Endothelial cell of umbilical vein (primary cell): ENCODE results near the gene PRKAR2B.

Source experiments
- CTCF ChIP-seq, 2 donors: IDR thresholded peaks; 1 replicate in 1 of 2; 2 replicates in 1 of 2; pipeline ENCODE4 v1.5.1; 2011; ENCODE audit warnings: low read length in 2 of 2, mild to moderate bottlenecking in 2 of 2, moderate library complexity in 2 of 2, control low read depth in 1 of 2, inconsistent platforms in 1 of 2, low read depth in 1 of 2; ENCODE audit not compliant: insufficient read depth in 1 of 2; ENCODE audit errors: extremely low read depth in 1 of 2
- POLR2A ChIP-seq: IDR thresholded peaks from 2 replicates; pipeline ENCODE4 v1.6.1; 2012; ENCODE audit warnings: low read depth, mild to moderate bottlenecking, control low read depth, low read length
- POLR2AphosphoS5 ChIP-seq: IDR thresholded peaks from 2 replicates; pipeline ENCODE4 v1.6.1; 2012; ENCODE audit warnings: low read depth, mild to moderate bottlenecking, control low read depth, low read length, moderate library complexity; ENCODE audit not compliant: insufficient read depth

GRCh38 chr7:107207459-107207858 is 163.0 kb downstream of the PRKAR2B start:
- no peak for TF ChIP-seq POLR2AphosphoS5
- no peak for TF ChIP-seq CTCF (IDR thresholded peaks at IDR 0.05; ENCODE audit: extremely low read depth in 1 of 2, insufficient read depth in 1 of 2, low read depth in 1 of 2, low read length in 2 of 2)
- no peak for TF ChIP-seq POLR2A
